H1 (cell line): Measurements from ENCODE around the gene VEZT. TPM values are rescaled to one million over a fixed set of nuclear protein-coding genes. Genes with fewer than 3 reads are reported as not detected.

Source experiments
- CBX8 ChIP-seq: fragments of 300-800, 300-1000 bp; sonication (generic); IDR thresholded peaks from 2 replicates; pipeline ENCODE4 v1.7.1; 2016; ENCODE audit warnings: low read depth, low read length, borderline replicate concordance
- CHD2 ChIP-seq: IDR thresholded peaks from 2 replicates; pipeline ENCODE4 v1.6.1; 2012; ENCODE audit warnings: low read length, improper control_type of control experiment
- GABPA ChIP-seq: IDR thresholded peaks from 2 replicates; pipeline ENCODE4 v1.6.1; 2011; ENCODE audit warnings: mild to moderate bottlenecking, low read length, moderate library complexity, borderline replicate concordance; ENCODE audit not compliant: insufficient read depth
- RBBP5 ChIP-seq: IDR thresholded peaks from 2 replicates; pipeline ENCODE4 v1.7.1; 2012; ENCODE audit warnings: low read depth, mild to moderate bottlenecking, inconsistent platforms, low read length, moderate library complexity, borderline replicate concordance
- RNF2 ChIP-seq: fragments of 200-900, 300-1000 bp; sonication (generic); IDR thresholded peaks from 2 replicates; pipeline ENCODE4 v1.7.1; 2016; ENCODE audit warnings: borderline replicate concordance, low read depth, mild to moderate bottlenecking, antibody characterized with exemption, low read length; ENCODE audit not compliant: poor library complexity, severe bottlenecking; ENCODE audit errors: missing control alignments
- SIN3A ChIP-seq, 2 experiments: IDR thresholded peaks in 1 of 2; conservative IDR thresholded peaks in 1 of 2; 2 replicates each; pipeline ENCODE4 v1.6.1; 2011 to 2012; ENCODE audit warnings: low read length in 2 of 2, improper control_type of control experiment in 1 of 2, low read depth in 1 of 2, mild to moderate bottlenecking in 1 of 2
- SP2 ChIP-seq: IDR thresholded peaks from 2 replicates; pipeline ENCODE4 v1.6.1; 2012; ENCODE audit warnings: mild to moderate bottlenecking, low read length, inconsistent platforms
- ZNF274 ChIP-seq: IDR thresholded peaks from 2 replicates; pipeline ENCODE4 v1.7.0; 2012; ENCODE audit warnings: low read length, borderline replicate concordance; ENCODE audit errors: extremely low read depth
- polyA plus RNA-seq, 7 experiments: library from polyadenylated mRNA; depleted of rRNA in 3 of 7; stranded (reverse) in 5 of 7; unstranded in 2 of 7; fragments of >200 nt in 5 of 7; fragments of 200-250 nt in 2 of 7; gene quantifications; 1 replicate in 5 of 7; 2 replicates in 1 of 7; 4 replicates in 1 of 7; pipeline versions ENCODE4 v1.2.1 to v1.2.3, GENCODE V29; 2011 to 2013; ENCODE audit warnings: missing spikeins in 2 of 7, mixed read lengths in 2 of 7
- total RNA-seq: library from RNA; stranded (reverse); fragmentation: NEBNext Ultra II Directional; extraction: Animal tissue kit (Norgen Biotek cat#: 25700); gene quantifications from 2 replicates; pipeline ENCODE4 v1.2.1, GENCODE V29; 2021

VEZT gene
- total and polyA plus RNA-seq, 2 of the 8 experiments (the other 6 are each of a cell fraction or from before 2014, with no cell fraction given) = 44.0 to 56.1 TPM

- TF ChIP-seq SIN3A (conservative IDR thresholded peaks at IDR 0.05 in 1 of 2, IDR thresholded peaks at IDR 0.05 in 1 of 2; ENCODE audit: low read depth in 1 of 2, low read length in 2 of 2) (no peak), CBX8 (no peak), CHD2 (no peak), RNF2 (no peak), ZNF274 (no peak), SP2 (no peak), GABPA (no peak), RBBP5 (no peak)
These were observed 43.5 kb downstream of the VEZT start (continued) for GRCh38 chr12:95261109-95261508.
